H9 (cell line): ENCODE results near the gene DGKG. TPM values are rescaled to one million over a fixed set of nuclear protein-coding genes. Genes with fewer than 3 reads are reported as not detected.

Source experiments
- DNase-seq: peaks from one replicate; pipeline ENCODE4 v3.0.0-alpha.2; 2017
- H2AFZ ChIP-seq: one replicate; pipeline ENCODE4 v1.6.1; 2013; ENCODE audit warnings: mild to moderate bottlenecking, low read length, control low read depth, moderate library complexity
- H2AK5ac ChIP-seq: 2 replicates; pipeline ENCODE4 v1.6.1; 2013; ENCODE audit warnings: low read length, control low read depth, mixed read lengths; ENCODE audit not compliant: insufficient read length
- H2BK120ac ChIP-seq: one replicate; pipeline ENCODE4 v1.6.1; 2013; ENCODE audit warnings: low read depth, mild to moderate bottlenecking, low read length, control low read depth, inconsistent platforms; ENCODE audit not compliant: poor library complexity, severe bottlenecking
- H2BK12ac ChIP-seq: 2 replicates; pipeline ENCODE4 v1.6.1; 2013; ENCODE audit warnings: low read length, control low read depth, mixed read lengths, low read depth; ENCODE audit not compliant: insufficient read length
- H2BK15ac ChIP-seq: 2 replicates; pipeline ENCODE4 v1.6.1; 2013; ENCODE audit warnings: low read depth, low read length, control low read depth
- H2BK20ac ChIP-seq: one replicate; pipeline ENCODE4 v1.6.1; 2013; ENCODE audit warnings: low read depth, mild to moderate bottlenecking, low read length, control low read depth, inconsistent platforms; ENCODE audit not compliant: poor library complexity, severe bottlenecking
- H2BK5ac ChIP-seq: 2 replicates; pipeline ENCODE4 v1.6.1; 2013; ENCODE audit warnings: low read length, control low read depth, mixed read lengths; ENCODE audit not compliant: insufficient read length
- H3K14ac ChIP-seq: 2 replicates; pipeline ENCODE4 v1.6.1; 2013; ENCODE audit warnings: low read length, control low read depth; ENCODE audit not compliant: insufficient read depth
- H3K18ac ChIP-seq: 2 replicates; pipeline ENCODE4 v1.6.1; 2013; ENCODE audit warnings: low read depth, mild to moderate bottlenecking, mixed read lengths, low read length, control low read depth; ENCODE audit not compliant: insufficient read length
- H3K23ac ChIP-seq: 2 replicates; pipeline ENCODE4 v1.6.1; 2013; ENCODE audit warnings: low read length, control low read depth, mixed read lengths, low read depth; ENCODE audit not compliant: insufficient read length
- H3K23me2 ChIP-seq: 2 replicates; pipeline ENCODE4 v1.6.1; 2013; ENCODE audit warnings: low read depth, mild to moderate bottlenecking, mixed read lengths, low read length, control low read depth; ENCODE audit not compliant: insufficient read length, poor library complexity, severe bottlenecking
- H3K27ac ChIP-seq: 2 replicates; pipeline ENCODE4 v1.5.1; 2013; ENCODE audit warnings: low read length, control low read depth, mixed read lengths, low read depth; ENCODE audit not compliant: insufficient read length
- H3K27me3 ChIP-seq: 2 replicates; pipeline ENCODE4 v1.6.1; 2013; ENCODE audit warnings: low read length, control low read depth, inconsistent platforms; ENCODE audit not compliant: insufficient read depth
- H3K4ac ChIP-seq: 2 replicates; pipeline ENCODE4 v1.6.1; 2013; ENCODE audit warnings: low read depth, mild to moderate bottlenecking, control low read depth, inconsistent platforms, low read length, moderate library complexity
- H3K4me1 ChIP-seq: 2 replicates; pipeline ENCODE4 v1.6.1; 2013; ENCODE audit warnings: low read length, control low read depth, inconsistent platforms; ENCODE audit not compliant: insufficient read depth
- H3K4me2 ChIP-seq: 2 replicates; pipeline ENCODE4 v1.6.1; 2013; ENCODE audit warnings: low read length, control low read depth, mixed read lengths; ENCODE audit not compliant: insufficient read length, insufficient read depth
- H3K56ac ChIP-seq: 2 replicates; pipeline ENCODE4 v1.6.1; 2013; ENCODE audit warnings: low read depth, mild to moderate bottlenecking, mixed read lengths, low read length, control low read depth; ENCODE audit not compliant: insufficient read length
- H3K79me1 ChIP-seq: 2 replicates; pipeline ENCODE4 v1.6.1; 2013; ENCODE audit warnings: low read depth, mild to moderate bottlenecking, moderate library complexity, low read length, control low read depth, inconsistent platforms; ENCODE audit not compliant: insufficient read depth, poor library complexity, severe bottlenecking
- H3K79me2 ChIP-seq: 2 replicates; pipeline ENCODE4 v1.6.1; 2013; ENCODE audit warnings: low read length, control low read depth, inconsistent platforms; ENCODE audit not compliant: insufficient read depth
- H3K9ac ChIP-seq: 2 replicates; pipeline ENCODE4 v1.6.1; 2013; ENCODE audit warnings: low read length, control low read depth, mixed read lengths; ENCODE audit not compliant: insufficient read length; ENCODE audit errors: extremely low read depth
- H3K9me3 ChIP-seq: one replicate; pipeline ENCODE4 v1.6.1; 2013; ENCODE audit warnings: low read depth, low read length, inconsistent platforms; ENCODE audit not compliant: control insufficient read depth
- H3T11ph ChIP-seq: one replicate; pipeline ENCODE4 v1.6.1; 2013; ENCODE audit warnings: mild to moderate bottlenecking, low read length, control low read depth, inconsistent platforms
- H4K20me1 ChIP-seq: one replicate; pipeline ENCODE4 v1.6.1; 2013; ENCODE audit not compliant: control insufficient read depth, insufficient read length, insufficient read depth
- H4K5ac ChIP-seq: 2 replicates; pipeline ENCODE4 v1.6.1; 2013; ENCODE audit warnings: low read depth, mild to moderate bottlenecking, mixed read lengths, low read length, control low read depth; ENCODE audit not compliant: insufficient read length
- H4K8ac ChIP-seq: replicated peaks from 2 replicates; pipeline ENCODE4 v1.6.1; 2013; ENCODE audit warnings: low read length, control low read depth, mixed read lengths, low read depth; ENCODE audit not compliant: insufficient read length
- H4K91ac ChIP-seq: 2 replicates; pipeline ENCODE4 v1.6.1; 2013; ENCODE audit warnings: low read depth, mild to moderate bottlenecking, moderate library complexity, mixed read lengths, low read length, control low read depth; ENCODE audit not compliant: insufficient read length
- H3K27ac Mint-ChIP-seq, 3 experiments: 2 replicates in 2 of 3; 3 replicates in 1 of 3; pipeline ENCODE4 v1.8.0; 2020 to 2021; ENCODE audit warnings: mixed read lengths in 3 of 3, mild to moderate bottlenecking in 1 of 3, moderate library complexity in 1 of 3
- H3K27me3 Mint-ChIP-seq: 2 replicates; pipeline ENCODE4 v1.8.0; 2021; ENCODE audit warnings: low read depth, mild to moderate bottlenecking, moderate library complexity, mixed read lengths
- H3K36me3 Mint-ChIP-seq, 3 experiments: 2 replicates in 2 of 3; 3 replicates in 1 of 3; pipeline ENCODE4 v1.8.0; 2020 to 2021; ENCODE audit warnings: low read depth in 3 of 3, mixed read lengths in 3 of 3; ENCODE audit not compliant: insufficient read depth in 1 of 3
- H3K4me1 Mint-ChIP-seq, 2 experiments: 2 replicates each; pipeline ENCODE4 v1.8.0; 2020; ENCODE audit warnings: mixed read lengths in 2 of 2
- H3K4me3 Mint-ChIP-seq, 2 experiments: 2 replicates in 1 of 2; 3 replicates in 1 of 2; pipeline ENCODE4 v1.8.0; 2020 to 2021; ENCODE audit warnings: mild to moderate bottlenecking in 2 of 2, mixed read lengths in 2 of 2, moderate library complexity in 1 of 2
- H3K9me3 Mint-ChIP-seq, 2 experiments: 2 replicates in 1 of 2; 3 replicates in 1 of 2; pipeline ENCODE4 v1.8.0; 2020; ENCODE audit warnings: mild to moderate bottlenecking in 2 of 2, mixed read lengths in 2 of 2, moderate library complexity in 1 of 2
- WGBS: extraction: QIAGEN DNeasy Blood & Tissue Kit; methylation state at CpG from one replicate; pipeline ENCODE4 v1.1.7; 2013; ENCODE audit warnings: missing lambda C conversion rate, low lambda C conversion rate, mixed read lengths; ENCODE audit not compliant: insufficient read length; ENCODE audit errors: extremely low coverage; 5-methylcytosine and 5-hydroxymethylcytosine counted together
- total RNA-seq: library from RNA; stranded (reverse); gene quantifications from 2 replicates; pipeline ENCODE4 v1.2.1, GENCODE V29; 2021
- TF ChIP-seq, protein P1 (sequence below): fragments of 200-600 bp; sonication (generic); conservative IDR thresholded peaks from 3 replicates; pipeline ENCODE4 v1.8.0; 2021; ENCODE audit warnings: antibody characterized with exemption, mild to moderate bottlenecking

DGKG gene
- total RNA-seq, 1 experiment from 2014 or later, result not detected

DNA sequence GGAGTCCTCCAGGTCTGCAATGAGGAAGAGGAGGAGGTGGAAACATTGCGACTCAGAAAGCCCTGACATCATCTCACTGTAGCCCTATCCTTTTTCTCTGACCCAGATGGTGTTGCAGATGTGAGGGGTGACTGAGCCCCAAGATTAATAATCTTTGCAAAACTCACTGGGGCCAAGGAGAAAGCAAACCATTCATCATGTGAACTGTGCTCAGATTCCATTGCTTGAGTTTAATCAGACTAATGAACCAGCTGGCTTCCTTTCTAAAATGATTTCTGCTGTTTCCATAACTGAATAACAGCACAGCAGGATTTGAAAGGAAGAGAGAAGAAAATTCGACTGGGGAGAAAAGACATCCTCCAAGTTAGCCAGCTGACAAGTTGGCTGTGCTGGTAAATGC, 13.4 kb upstream of the DGKG start:
- TF ChIP-seq, protein P1, sequence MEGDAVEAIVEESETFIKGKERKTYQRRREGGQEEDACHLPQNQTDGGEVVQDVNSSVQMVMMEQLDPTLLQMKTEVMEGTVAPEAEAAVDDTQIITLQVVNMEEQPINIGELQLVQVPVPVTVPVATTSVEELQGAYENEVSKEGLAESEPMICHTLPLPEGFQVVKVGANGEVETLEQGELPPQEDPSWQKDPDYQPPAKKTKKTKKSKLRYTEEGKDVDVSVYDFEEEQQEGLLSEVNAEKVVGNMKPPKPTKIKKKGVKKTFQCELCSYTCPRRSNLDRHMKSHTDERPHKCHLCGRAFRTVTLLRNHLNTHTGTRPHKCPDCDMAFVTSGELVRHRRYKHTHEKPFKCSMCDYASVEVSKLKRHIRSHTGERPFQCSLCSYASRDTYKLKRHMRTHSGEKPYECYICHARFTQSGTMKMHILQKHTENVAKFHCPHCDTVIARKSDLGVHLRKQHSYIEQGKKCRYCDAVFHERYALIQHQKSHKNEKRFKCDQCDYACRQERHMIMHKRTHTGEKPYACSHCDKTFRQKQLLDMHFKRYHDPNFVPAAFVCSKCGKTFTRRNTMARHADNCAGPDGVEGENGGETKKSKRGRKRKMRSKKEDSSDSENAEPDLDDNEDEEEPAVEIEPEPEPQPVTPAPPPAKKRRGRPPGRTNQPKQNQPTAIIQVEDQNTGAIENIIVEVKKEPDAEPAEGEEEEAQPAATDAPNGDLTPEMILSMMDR, result no peak
- Histone ChIP-seq H3K9me3 (no peaks in the 10 kb centered on the region), H3K9ac (no peak overlapping the region), H3K23me2 (no peaks in the 10 kb centered on the region), H3K4ac (no peak overlapping the region), H3K14ac (no peak overlapping the region), H2BK15ac (no peak overlapping the region), H3K27ac (no peak overlapping the region), H3K18ac (no peak overlapping the region), H3K79me1 (no peaks in the 10 kb centered on the region), H4K5ac (no peak overlapping the region), H3K23ac (no peak overlapping the region), H4K20me1 (no peaks in the 10 kb centered on the region), H3K56ac (no peak overlapping the region), H3K4me2 (no peak overlapping the region), H2BK20ac (no peak overlapping the region), H3K79me2 (no peaks in the 10 kb centered on the region), H3T11ph (no peak overlapping the region), H3K27me3 (no peaks in the 10 kb centered on the region), H4K91ac (no peak overlapping the region), H2BK12ac (no peak overlapping the region), H2AFZ (no peak overlapping the region), H4K8ac (no peak overlapping the region), H2BK5ac (no peak overlapping the region), H2BK120ac (no peak overlapping the region), H2AK5ac (no peak overlapping the region), H3K4me1 (no peaks in the 10 kb centered on the region)
- Mint-ChIP-seq H3K4me3 (no peak overlapping the region), H3K9me3 (peaks cover 0 to 6% of the 10 kb centered on the region in 2 experiments; a peak in 1 of 5 replicates), H3K4me1 (no peaks in the 10 kb centered on the region), H3K36me3 (0 out of 7 replicates have a peak, but pooled peaks cover 0 to 2% (median 0%) of the 10 kb centered on the region in 3 experiments), H3K27me3 (peaks cover 31% of the 10 kb centered on the region), H3K27ac (peak overlapping the region in 1 of 3 experiments; percentile 74; a peak in 2 of 7 replicates)
- WGBS, result no CpG with 5 or more reads among the region's 2 CpGs
- no peak for DNase-seq
